AG20443 (cell line): ENCODE data around the gene NELL2.

Source experiments
- DNase-seq: peaks from one replicate; pipeline ENCODE4 v3.0.0; 2012; ENCODE audit warnings: low spot score, mixed read lengths

Gene NELL2

GRCh38 chr12:44465139-44465538 lies 411.0 kb downstream of the NELL2 start:
- no peak for DNase-seq

GRCh38 chr12:44464180-44464579 lies 411.9 kb downstream of the NELL2 start:
- no peak for DNase-seq

- no peak for DNase-seq
Observed at GRCh38 chr12:44462729-44463128, 413.4 kb downstream of the NELL2 start.

- no peak for DNase-seq
Observed at GRCh38 chr12:44460261-44460660, 415.9 kb downstream of the NELL2 start.

- no peak for DNase-seq
Observed at GRCh38 chr12:44459569-44459968, 416.5 kb downstream of the NELL2 start.
